Epithelial cell of prostate (primary cell): Measurements from ENCODE around the gene H2BK1.

ENCODE experiments used
- DNase-seq: peaks from one replicate; pipeline ENCODE4 v3.0.0-alpha.2; 2011; ENCODE audit warnings: low read depth, low spot score
- H3K27ac ChIP-seq: fragments of 450-650 bp; 2 replicates; pipeline ENCODE4 v1.5.1; 2017; ENCODE audit warnings: mild to moderate bottlenecking

H2BK1 gene

GRCh38 chr7:151207804-151208203 lies 2.5 kb downstream of the H2BK1 start:
- no peak for DNase-seq
- no peak overlapping the region for H3K27ac ChIP-seq

- DNase-seq = no peak
- H3K27ac ChIP-seq = no peak overlapping the region
Observed at GRCh38 chr7:151207315-151207714, 3.0 kb downstream of the H2BK1 start.

DNA sequence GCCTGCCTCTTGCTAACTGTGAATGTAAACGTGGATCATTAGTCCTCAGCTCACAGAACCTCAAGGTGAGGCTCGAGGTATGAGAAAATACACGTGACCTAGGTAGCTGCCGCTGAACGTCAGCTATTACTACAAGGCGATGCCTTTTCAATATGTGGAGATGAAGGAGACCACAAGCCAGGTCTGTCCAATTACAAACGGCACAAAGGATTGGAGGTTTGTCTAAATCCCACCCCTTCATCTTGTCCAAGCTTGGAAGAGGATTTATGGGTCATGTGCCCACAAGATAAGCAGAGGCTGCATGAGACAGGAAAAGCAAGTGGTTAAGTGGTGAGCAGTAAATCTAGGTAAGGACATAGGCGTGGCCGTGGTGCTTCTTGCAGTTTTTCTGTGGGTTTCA lies 3.4 kb downstream of the H2BK1 start:
- no peak overlapping the region for H3K27ac ChIP-seq
- DNase-seq = no peak

DNA sequence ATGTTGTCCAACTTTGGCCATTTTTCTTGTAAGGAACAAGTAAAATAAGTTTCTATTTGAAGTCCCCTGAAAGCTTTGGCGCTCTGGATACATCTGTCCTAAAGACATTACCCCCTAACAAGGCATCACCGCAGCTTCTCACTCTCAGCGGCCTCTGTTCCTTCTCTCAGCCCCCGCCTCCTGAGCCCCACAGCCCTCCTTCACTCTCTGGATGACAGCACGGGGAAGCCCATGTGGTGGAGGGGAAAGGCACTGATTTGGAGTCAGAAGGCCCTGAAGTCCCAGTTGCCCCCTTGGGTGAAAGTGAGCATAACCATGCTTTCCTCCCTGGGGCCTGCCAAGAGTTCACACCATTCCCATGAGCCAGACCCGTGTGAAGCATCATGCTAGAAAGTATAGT lies 4.6 kb downstream of the H2BK1 start:
- no peak for DNase-seq
- no peak overlapping the region for H3K27ac ChIP-seq

- no peak for DNase-seq
- H3K27ac ChIP-seq = no peak overlapping the region
Observed at GRCh38 chr7:151204383-151205032, 5.8 kb downstream of the H2BK1 start.

DNA sequence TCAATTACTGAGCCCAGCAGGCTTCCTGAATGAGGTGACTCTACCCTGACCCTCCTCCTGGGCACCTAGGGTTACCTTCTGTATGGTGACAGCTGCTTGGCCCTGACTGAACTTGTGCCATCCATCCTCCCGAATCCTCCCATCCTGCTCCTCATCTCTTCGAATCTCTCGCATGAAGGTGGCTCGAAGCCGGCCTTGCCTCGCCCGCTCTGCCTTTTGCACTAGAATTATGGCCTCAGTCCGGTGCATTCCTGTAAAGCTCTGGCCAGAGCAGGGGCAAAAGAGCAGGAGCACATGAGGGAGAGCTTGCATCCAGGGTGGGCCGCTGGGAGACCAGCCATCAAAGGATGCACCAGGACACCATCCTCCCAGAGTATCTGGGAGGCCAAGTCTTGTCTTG lies 7.5 kb downstream of the H2BK1 start:
- no peak overlapping the region for H3K27ac ChIP-seq
- DNase-seq = no peak

DNA sequence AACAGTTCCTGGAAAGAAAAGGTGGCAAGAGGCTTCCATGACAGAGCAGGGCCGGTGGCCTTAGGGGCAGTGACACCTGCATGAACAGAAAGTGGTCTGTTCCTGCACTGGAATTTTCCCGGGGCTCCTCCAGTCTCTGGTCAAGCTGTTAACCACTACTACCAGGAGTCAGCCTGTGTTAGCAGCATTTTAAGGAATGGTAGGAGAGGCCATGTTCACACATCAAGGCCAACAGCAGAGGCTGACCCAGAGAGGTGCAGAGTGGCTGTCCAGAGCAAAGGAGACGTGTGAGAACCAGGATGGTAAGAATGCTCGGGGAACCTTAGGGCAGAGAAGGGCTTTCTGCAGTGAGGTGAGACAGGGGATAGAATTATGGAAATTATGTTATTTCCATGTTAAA lies 8.5 kb downstream of the H2BK1 start:
- DNase-seq = no peak
- H3K27ac ChIP-seq = no peak overlapping the region

DNA sequence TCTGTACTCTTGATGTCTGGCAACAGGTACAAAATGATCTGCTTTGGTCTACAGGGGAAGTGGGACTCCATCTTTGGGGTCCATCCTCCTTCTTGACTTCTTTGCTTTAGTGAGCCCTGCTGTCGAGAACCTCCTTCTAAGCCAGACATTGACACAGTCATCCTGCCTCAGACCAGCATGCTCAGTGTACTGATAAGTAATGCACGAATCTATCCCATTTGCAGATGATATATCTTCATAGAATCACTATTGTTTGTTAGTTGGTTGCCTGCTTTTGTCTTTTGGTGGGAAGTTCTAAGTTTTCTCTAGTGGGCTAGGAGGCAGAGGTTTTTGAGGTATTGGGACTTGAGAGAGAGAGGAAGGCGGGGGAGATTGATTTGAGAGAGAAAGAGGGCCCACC lies 8.9 kb downstream of the H2BK1 start:
- no peak overlapping the region for H3K27ac ChIP-seq
- DNase-seq = no peak

DNA sequence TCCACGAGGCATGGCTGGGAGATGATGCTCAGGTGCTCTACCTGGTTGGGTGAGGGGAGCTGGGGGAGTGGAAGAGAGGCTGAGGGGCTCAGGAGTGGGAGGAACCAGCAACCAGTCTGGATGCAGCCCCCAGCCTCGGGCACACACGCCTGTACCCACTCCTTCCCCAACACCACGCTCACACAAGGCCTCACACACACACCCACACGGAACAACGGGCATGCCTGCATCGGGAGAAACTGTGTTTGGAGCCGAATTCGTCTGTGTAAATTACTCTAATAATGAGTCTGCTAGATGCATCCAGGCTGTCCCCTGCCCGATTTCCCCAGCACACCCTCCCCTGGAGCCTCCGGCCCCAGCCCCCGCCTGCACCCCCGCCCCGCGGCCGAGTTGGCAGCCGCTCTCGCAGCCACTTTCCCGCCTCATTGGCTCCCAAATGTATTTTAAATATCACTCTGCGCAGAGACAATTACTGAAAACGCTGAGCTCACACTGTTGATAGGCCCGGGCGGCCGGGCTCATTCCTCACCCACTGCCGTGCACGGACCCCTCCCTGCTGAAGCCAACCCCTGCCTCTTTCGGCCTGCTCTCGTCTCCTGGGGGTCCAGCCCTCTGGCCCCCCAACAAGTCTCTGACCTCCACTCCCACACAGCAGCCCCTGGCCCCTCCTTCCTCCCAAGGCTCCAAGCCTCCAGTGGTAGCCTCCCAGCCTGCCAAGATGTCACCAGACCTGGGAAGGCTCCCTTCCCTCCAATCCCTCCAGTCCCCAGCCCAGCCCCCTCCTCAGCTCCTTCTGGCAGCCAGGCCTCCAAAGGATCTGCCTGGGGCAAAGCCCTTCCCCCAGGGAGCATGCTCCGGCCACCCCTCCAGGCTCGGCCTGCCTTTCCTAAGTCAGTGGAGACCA lies 11.1 kb downstream of the H2BK1 start:
- no peak overlapping the region for H3K27ac ChIP-seq
- no peak for DNase-seq

DNA sequence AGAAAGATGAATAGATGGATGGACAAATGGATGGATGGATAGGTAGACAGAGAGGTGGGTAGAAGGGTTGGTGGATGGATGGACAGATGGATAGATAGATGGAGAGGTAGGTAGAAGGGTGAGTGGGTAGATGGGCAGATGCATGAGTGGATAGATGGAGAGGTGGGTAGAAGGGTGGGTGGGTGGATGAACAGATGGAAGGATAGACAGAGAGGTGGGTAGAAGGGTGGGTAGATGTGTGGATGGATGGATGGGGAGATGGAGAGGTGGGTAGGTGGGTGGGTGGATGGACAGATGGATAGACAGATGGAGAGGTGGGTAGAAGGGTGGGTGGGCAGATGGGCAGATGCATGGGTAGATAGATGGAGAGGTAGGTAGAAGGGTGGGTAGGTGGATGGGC lies 12.4 kb downstream of the H2BK1 start:
- no peak overlapping the region for H3K27ac ChIP-seq
- no peak for DNase-seq

DNA sequence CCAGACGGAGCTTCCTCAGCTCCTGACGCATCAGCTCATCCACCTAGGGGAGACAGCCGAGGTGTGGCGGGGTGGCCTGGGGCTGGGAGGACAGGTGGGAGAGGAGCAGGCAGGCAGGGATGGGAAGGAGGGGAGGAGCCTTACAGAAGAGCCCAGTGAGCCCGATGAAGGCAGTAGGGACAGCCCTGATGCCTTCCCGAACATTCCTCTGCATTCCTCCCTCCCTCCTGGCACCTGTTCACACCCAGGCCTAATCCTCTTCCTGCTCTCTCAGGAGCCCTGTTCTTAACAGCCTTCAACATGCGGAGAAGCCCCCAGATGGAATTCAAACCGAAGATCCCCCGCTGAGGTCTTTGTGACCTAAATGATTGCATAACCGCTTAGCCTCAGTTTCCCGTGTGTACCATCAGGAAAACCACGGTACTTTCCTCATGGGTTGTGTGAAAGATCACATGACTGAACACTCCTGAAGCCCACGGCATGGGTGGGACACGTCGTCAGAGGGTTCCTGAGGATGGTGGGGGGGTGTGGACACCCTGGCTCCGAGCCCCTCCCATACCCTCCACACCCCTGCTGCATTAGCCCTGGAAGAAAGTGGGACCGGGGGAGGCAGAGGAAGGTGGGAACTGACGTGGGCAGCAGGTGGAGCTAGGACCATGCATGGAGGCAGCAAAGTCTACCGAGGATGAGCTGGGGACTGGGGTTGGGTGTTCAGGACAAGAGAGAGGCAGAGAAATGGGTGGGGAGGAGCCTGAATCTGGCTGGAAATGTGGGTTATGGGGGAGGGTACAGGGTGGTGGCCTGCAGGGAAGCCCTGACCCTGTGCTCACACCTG lies 14.5 kb downstream of the H2BK1 start:
- no peak overlapping the region for H3K27ac ChIP-seq
- no peak for DNase-seq

DNA sequence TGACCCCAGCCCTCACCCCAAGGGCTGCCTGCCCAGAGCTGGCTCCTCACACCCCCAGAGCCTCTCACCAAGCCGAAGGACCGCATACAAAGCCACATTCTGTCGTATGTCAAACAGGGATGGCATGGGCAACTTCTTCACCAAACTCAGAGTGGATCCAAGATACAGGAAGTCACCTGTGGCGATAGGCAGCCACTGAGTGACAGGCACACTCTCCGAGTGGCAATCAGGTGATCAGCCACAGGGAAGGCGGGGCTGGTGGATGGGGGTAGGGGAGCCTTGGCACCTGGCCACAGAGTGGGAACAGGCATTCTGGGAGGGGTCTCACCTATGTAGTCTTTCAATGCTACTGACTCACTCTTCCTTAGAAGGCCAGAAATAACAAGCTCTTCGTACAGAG lies 16.1 kb downstream of the H2BK1 start:
- no peak for DNase-seq
- no peak overlapping the region for H3K27ac ChIP-seq

DNA sequence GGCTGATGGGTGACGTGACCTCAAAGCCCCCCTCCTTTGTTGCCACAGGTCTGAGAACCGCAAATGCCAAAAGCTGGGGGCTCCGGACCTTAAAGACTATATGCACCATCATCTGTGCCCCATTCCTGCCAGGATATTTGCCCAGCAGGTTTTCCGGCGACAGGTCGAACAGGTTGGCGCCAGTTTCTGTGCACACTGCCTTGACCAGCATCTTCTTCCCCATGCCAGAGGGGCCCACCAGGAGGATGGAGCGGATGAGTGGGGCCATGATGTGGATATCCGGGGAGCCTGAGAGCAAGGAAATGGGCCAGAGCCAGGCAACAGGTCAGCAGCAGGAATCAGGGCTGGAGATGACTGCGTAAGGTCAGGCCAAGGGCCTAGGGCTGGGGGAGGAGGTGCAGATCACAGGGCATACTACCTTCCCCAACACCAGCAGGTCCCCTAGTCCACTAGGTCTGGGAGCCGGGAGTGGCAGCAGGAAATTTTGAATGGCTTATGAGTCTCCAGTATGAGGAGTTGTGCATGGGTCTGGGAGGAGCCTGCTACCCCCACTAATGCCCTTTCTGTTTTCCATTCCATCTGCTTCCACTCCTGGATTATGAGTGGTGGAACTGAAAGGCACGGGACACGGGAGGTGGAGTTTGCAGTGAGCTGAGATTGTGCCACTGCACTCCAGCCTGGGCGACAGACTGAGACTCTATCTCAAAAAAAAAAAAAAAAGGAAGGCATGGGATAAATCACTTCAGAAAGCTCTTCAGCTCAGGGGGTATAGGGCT lies 16.9 kb downstream of the H2BK1 start:
- DNase-seq = no peak

DNA sequence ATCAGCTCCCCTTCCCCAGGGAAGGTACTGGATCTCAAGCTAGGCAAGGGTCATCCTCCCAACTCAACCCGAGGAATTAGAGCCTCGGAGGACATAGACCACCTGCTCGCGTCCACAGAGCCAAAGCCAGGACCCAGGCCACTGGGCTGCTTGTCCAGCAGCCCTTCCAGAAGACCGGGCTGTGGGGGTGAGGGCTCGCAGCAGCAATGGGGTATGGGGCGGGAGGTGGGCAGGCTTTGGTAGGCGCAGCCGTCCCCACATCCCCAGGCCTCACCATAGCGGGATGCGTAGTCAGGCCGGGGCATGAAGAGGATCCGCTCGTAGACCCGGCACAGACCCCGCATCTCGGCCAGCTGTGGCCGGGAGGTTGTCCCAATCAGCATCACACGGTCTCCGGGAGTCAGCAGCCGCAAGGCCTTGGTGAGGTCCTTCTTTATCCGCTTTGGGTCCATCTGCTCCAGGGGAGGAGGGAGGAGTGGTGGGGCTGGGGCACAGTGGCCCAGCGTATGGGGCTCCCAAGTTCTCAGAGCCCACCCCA lies 18.2 kb downstream of the H2BK1 start:
- H3K27ac ChIP-seq = no peak overlapping the region
- DNase-seq = no peak

More for the DNA sequence above, 16.9 kb downstream of the H2BK1 start:
- H3K27ac ChIP-seq = no peak overlapping the region

DNA sequence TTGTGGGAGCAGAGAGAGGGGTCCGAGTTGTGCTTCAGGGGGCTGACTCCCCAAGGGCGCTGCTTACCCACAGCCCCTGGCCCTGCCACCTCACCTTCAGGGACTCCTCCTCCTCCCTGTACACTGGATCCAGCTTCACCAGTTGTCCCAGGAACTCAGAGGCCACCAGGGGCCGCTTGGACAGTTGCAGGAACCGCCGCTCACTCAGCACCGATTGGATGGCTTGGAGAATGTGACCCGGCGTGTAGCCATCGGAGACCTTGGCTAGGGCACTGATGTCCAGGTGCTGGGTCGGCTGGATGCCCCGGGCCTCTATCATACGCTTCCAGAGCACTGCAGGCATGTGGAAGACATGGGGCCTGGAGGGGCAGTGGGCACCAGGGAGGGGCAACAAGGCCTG lies 18.7 kb downstream of the H2BK1 start:
- no peak overlapping the region for H3K27ac ChIP-seq
- no peak for DNase-seq

GRCh38 chr7:151189038-151189437 lies 21.2 kb downstream of the H2BK1 start:
- no peak for DNase-seq
- H3K27ac ChIP-seq = no peak overlapping the region

GRCh38 chr7:151188252-151188542 lies 22.1 kb downstream of the H2BK1 start:
- no peak overlapping the region for H3K27ac ChIP-seq
- no peak for DNase-seq

DNA sequence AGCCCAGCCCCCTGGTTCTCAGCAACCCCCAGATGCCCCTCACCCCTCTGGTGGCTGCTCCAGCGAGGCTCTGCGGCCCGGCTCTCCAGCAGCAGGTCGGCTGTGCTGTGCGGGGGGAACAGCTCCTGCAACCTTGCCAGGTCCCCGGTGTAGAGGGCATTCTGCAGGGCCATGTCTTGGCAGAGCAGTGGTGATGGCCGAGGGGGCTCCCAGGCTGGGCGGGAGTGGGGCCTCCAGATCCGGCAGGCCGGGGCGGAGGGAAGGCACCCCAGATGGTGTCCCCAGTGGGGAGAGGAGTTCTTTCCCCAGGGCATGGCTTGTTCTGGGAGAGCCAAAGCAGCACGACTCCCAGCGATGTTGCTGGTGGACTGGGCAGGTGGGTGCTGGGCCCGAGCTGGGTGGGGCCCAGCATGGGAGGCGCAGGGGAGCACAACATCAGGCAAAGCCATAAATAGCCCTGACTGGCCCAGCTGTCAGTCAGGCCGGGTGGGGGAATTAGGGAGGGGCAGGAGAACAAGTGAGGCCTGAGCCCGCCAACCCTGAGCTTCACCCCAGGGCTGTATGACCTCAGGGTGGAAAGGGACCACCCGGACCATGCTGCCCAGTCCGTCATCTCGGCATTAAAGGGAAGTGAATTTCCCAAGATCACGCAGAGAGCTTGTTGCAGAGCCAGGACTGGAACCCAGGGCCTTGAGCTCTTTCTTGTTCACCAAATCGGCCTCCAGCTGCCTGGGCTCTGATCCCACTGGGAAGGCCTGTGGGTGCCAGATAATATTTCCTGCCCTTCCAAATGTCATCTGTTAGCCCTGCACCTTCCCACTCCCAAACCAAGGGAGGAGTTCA lies 22.7 kb downstream of the H2BK1 start:
- no peak overlapping the region for H3K27ac ChIP-seq
- DNase-seq = no peak
